HG03439 (cell line): ENCODE data around the gene NRG4.
A peak's percentile ranks its signal among the peaks of the same experiment; 100 is the strongest.
"Not testable (repeated sequence)": the region's sequence is repeated elsewhere in the genome, so short reads cannot be mapped to it uniquely, and the experiment has no call there.

Source experiments
- ATAC-seq: cut with Tn5 transposase; IDR thresholded peaks from one replicate; pipeline ENCODE4 v1.9.1; 2021; ENCODE audit warnings: mild to moderate bottlenecking, moderate library complexity; ENCODE audit not compliant: unreplicated experiment

NRG4 gene

GRCh38 chr15:75928680-75929608 is 83.3 kb downstream of the NRG4 start:
- no peak for ATAC-seq

- no peak for ATAC-seq
Observed at GRCh38 chr15:75927601-75928000, 84.6 kb downstream of the NRG4 start.

- no peak for ATAC-seq
Observed at GRCh38 chr15:75926931-75927330, 85.3 kb downstream of the NRG4 start.

- ATAC-seq: no peak
Observed at GRCh38 chr15:75925440-75925839, 86.8 kb downstream of the NRG4 start.

GRCh38 chr15:75924576-75924975 is 87.6 kb downstream of the NRG4 start:
- no peak for ATAC-seq

- no peak for ATAC-seq
Observed at GRCh38 chr15:75923756-75924155, 88.5 kb downstream of the NRG4 start.

GRCh38 chr15:75921732-75922703 is 90.2 kb downstream of the NRG4 start:
- no peak for ATAC-seq

- ATAC-seq: no peak
Observed at GRCh38 chr15:75920079-75920478, 92.1 kb downstream of the NRG4 start.

- ATAC-seq: no peak
Observed at GRCh38 chr15:75918135-75918534, 94.1 kb downstream of the NRG4 start.

GRCh38 chr15:75916978-75917377 is 95.2 kb downstream of the NRG4 start:
- no peak for ATAC-seq

GRCh38 chr15:75910355-75910754 is 101.9 kb downstream of the NRG4 start:
- not testable (repeated sequence) for ATAC-seq

- ATAC-seq: no peak
Observed at GRCh38 chr15:75905231-75905630, 107.0 kb downstream of the NRG4 start.

GRCh38 chr15:75903331-75904239 is 108.6 kb downstream of the NRG4 start, which contains the start of gene FBXO22:
TSS of gene FBXO22 (plus strand) at chr15:75903878. CDS start at chr15:75903964, 86 bp downstream.
- ATAC-seq: peak; percentile 89

- ATAC-seq: no peak
Observed at GRCh38 chr15:75902129-75902557, 110.1 kb downstream of the NRG4 start.

GRCh38 chr15:75900577-75900976 is 111.6 kb downstream of the NRG4 start:
- ATAC-seq: no peak

- no peak for ATAC-seq
Observed at GRCh38 chr15:75895731-75896130, 116.5 kb downstream of the NRG4 start.

- ATAC-seq: no peak
Observed at GRCh38 chr15:75891895-75892294, 120.3 kb downstream of the NRG4 start.
